ENCODE results near the gene CRYBB1.

DNA sequence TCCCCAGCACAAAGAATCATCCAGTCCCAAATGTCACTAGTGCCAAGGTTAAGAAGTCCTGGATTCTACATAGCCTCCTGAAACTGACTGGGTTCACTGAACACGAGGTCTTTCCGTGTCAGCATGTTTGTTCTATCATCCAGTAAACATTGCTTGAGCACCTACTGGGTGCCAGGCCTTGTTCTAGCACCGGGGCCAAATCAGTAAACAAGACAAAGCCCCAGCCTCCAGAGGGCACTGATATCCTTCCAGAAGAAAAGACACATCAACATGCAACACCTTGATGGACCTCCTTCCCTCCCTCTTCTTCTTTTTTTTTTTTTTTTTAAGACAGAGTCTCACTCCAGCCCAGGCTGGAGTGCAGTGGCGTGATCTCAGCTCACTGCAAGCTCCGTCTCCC lies 54.8 kb downstream of the CRYBB1 start:
- TF ChIP-seq CTCF (IDR thresholded peaks at IDR 0.05) (no peak), POLR2A (IDR thresholded peaks at IDR 0.05) (no peak)

Data from breast epithelium (tissue), 3 donors.